OCI-LY1 (cell line): Measurements from ENCODE around the gene ZNF385D.

Source experiments
- CTCF ChIP-seq: fragments of 200-600 bp; sonication (generic), shearing (Covaris generic); IDR thresholded peaks from 2 replicates; pipeline ENCODE4 v1.5.1; 2017; ENCODE audit warnings: mild to moderate bottlenecking, antibody characterized with exemption, low read length, moderate library complexity, mixed read lengths
- EZH2 ChIP-seq: fragments of 200-600 bp; sonication (generic), shearing (Covaris generic); IDR thresholded peaks from 2 replicates; pipeline ENCODE4 v1.8.0; 2017; ENCODE audit warnings: borderline replicate concordance, mixed run types, mild to moderate bottlenecking, antibody characterized with exemption, low read length, moderate library complexity, mixed read lengths

- no peak for TF ChIP-seq CTCF
- no peak for TF ChIP-seq EZH2
These were observed 129.8 kb downstream of the ZNF385D start for GRCh38 chr3:21621181-21621651.
